Coronary artery (tissue), 2 donors: ENCODE results near the gene MED8.
A peak's percentile ranks its signal among the peaks of the same experiment; 100 is the strongest.

ENCODE experiments used
- DNase-seq: peaks from one replicate; pipeline ENCODE4 v3.0.0-alpha.2; 2017; ENCODE audit warnings: low spot score
- H3K27ac ChIP-seq, 2 donors: fragments of 200-600 bp; sonication (generic); one replicate each; pipeline ENCODE4 v1.5.1; 2016 to 2019
- H3K4me3 ChIP-seq: fragments of 200-600 bp; sonication (generic); 2 replicates; pipeline ENCODE4 v1.5.1; 2016; ENCODE audit warnings: mild to moderate bottlenecking, moderate library complexity
- CTCF ChIP-seq: fragments of 200-600 bp; sonication (generic); IDR thresholded peaks from one replicate; pipeline ENCODE4 v1.5.1; 2019; ENCODE audit warnings: antibody characterized with exemption

Gene MED8

GRCh38 chr1:43421976-43422750, 32.6 kb upstream of the MED8 start:
- H3K27ac ChIP-seq = no peak overlapping the region
- DNase-seq = no peak
- no peak overlapping the region for H3K4me3 ChIP-seq
- TF ChIP-seq CTCF = no peak

- H3K27ac ChIP-seq = no peak overlapping the region
- TF ChIP-seq CTCF = no peak
- no peak overlapping the region for H3K4me3 ChIP-seq
- DNase-seq = no peak
Measured at GRCh38 chr1:43421396-43421795, 31.8 kb upstream of the MED8 start.

GRCh38 chr1:43420874-43421273, 31.3 kb upstream of the MED8 start:
- TF ChIP-seq CTCF = no peak

GRCh38 chr1:43419627-43420425, 30.2 kb upstream of the MED8 start:
- Histone ChIP-seq H3K27ac (no peak overlapping the region), H3K4me3 (no peak overlapping the region)
- DNase-seq = no peak
- TF ChIP-seq CTCF = no peak

More at GRCh38 chr1:43420874-43421273, 31.3 kb upstream of the MED8 start:
- Histone ChIP-seq H3K4me3 (no peak overlapping the region), H3K27ac (no peak overlapping the region)
- DNase-seq = no peak

GRCh38 chr1:43418858-43419257, 29.3 kb upstream of the MED8 start:
- no peak for TF ChIP-seq CTCF
- DNase-seq = no peak
- no peak overlapping the region for H3K27ac ChIP-seq
- H3K4me3 ChIP-seq = no peak overlapping the region

- DNase-seq = peak; percentile 33
- no peak for TF ChIP-seq CTCF
- no peak overlapping the region for H3K27ac ChIP-seq
- no peak overlapping the region for H3K4me3 ChIP-seq
Measured at GRCh38 chr1:43415901-43416300, 26.3 kb upstream of the MED8 start.
